Measurements from ENCODE around the gene GALNT11.
A peak's percentile ranks its signal among the peaks of the same experiment; 100 is the strongest.
"Not testable (repeated sequence)": the region's sequence is repeated elsewhere in the genome, so short reads cannot be mapped to it uniquely, and the experiment has no call there.

Gene GALNT11

GRCh38 chr7:152014722-152015121 is 10.8 kb upstream of the GALNT11 start:
- no peak overlapping the region for H3K27ac Mint-ChIP-seq
- H3K27me3 Mint-ChIP-seq (ENCODE audit: low read depth): no peaks in the 10 kb centered on the region
- no peaks in the 10 kb centered on the region for H3K4me1 Mint-ChIP-seq (ENCODE audit: low read depth)
- H3K4me3 Mint-ChIP-seq: no peak overlapping the region
- H3K36me3 Mint-ChIP-seq (ENCODE audit: low read depth): no peaks in the 10 kb centered on the region
- peaks cover 7% of the 10 kb centered on the region for H3K9me3 Mint-ChIP-seq

- H3K9me3 Mint-ChIP-seq: peaks cover 7% of the 10 kb centered on the region
- no peak overlapping the region for H3K27ac Mint-ChIP-seq
- no peak overlapping the region for H3K4me3 Mint-ChIP-seq
- H3K36me3 Mint-ChIP-seq (ENCODE audit: low read depth): no peaks in the 10 kb centered on the region
- H3K4me1 Mint-ChIP-seq (ENCODE audit: low read depth): no peaks in the 10 kb centered on the region
- H3K27me3 Mint-ChIP-seq (ENCODE audit: low read depth): peaks cover 4% of the 10 kb centered on the region
Measured at GRCh38 chr7:152015600-152015999, 9.9 kb upstream of the GALNT11 start.

- H3K27me3 Mint-ChIP-seq (ENCODE audit: low read depth): peaks cover 7% of the 10 kb centered on the region
- H3K27ac Mint-ChIP-seq: no peak overlapping the region
- no peak overlapping the region for H3K4me3 Mint-ChIP-seq
- H3K4me1 Mint-ChIP-seq (ENCODE audit: low read depth): no peaks in the 10 kb centered on the region
- H3K36me3 Mint-ChIP-seq (ENCODE audit: low read depth): no peaks in the 10 kb centered on the region
- H3K9me3 Mint-ChIP-seq: peaks cover 7% of the 10 kb centered on the region
Measured at GRCh38 chr7:152016947-152017346, 8.5 kb upstream of the GALNT11 start.

- H3K27ac Mint-ChIP-seq; H3K36me3 Mint-ChIP-seq (ENCODE audit: low read depth); H3K4me1 Mint-ChIP-seq (ENCODE audit: low read depth); H3K27me3 Mint-ChIP-seq (ENCODE audit: low read depth); H3K4me3 Mint-ChIP-seq; H3K9me3 Mint-ChIP-seq: not testable (repeated sequence)
Measured at GRCh38 chr7:152017683-152018082, 7.8 kb upstream of the GALNT11 start.

- not testable (repeated sequence) for H3K27ac Mint-ChIP-seq; H3K9me3 Mint-ChIP-seq; H3K4me3 Mint-ChIP-seq; H3K36me3 Mint-ChIP-seq (ENCODE audit: low read depth); H3K4me1 Mint-ChIP-seq (ENCODE audit: low read depth)
- H3K27me3 Mint-ChIP-seq (ENCODE audit: low read depth): peaks cover 18% of the 10 kb centered on the region
Measured at GRCh38 chr7:152021740-152022139, 3.7 kb upstream of the GALNT11 start.

GRCh38 chr7:152025937-152026890 is 740 bp downstream of the GALNT11 start:
- peaks cover 17% of the 10 kb centered on the region for H3K36me3 Mint-ChIP-seq (ENCODE audit: low read depth)
- H3K9me3 Mint-ChIP-seq: no peaks in the 10 kb centered on the region
- peak overlapping the region; percentile 50 for H3K27ac Mint-ChIP-seq
- peak overlapping the region; percentile 79 for H3K4me3 Mint-ChIP-seq
- H3K27me3 Mint-ChIP-seq (ENCODE audit: low read depth): peaks cover 11% of the 10 kb centered on the region
- H3K4me1 Mint-ChIP-seq (ENCODE audit: low read depth): peaks cover 32% of the 10 kb centered on the region

- peaks cover 17% of the 10 kb centered on the region for H3K36me3 Mint-ChIP-seq (ENCODE audit: low read depth)
- H3K4me1 Mint-ChIP-seq (ENCODE audit: low read depth): peaks cover 32% of the 10 kb centered on the region
- H3K27ac Mint-ChIP-seq, H3K9me3 Mint-ChIP-seq: not testable (repeated sequence)
- peaks cover 11% of the 10 kb centered on the region for H3K27me3 Mint-ChIP-seq (ENCODE audit: low read depth)
- peak overlapping the region; percentile 11 for H3K4me3 Mint-ChIP-seq
Measured at GRCh38 chr7:152027491-152028365, 2.3 kb downstream of the GALNT11 start.

- Mint-ChIP-seq H3K36me3 (ENCODE audit: low read depth) (peaks cover 17% of the 10 kb centered on the region), H3K4me1 (ENCODE audit: low read depth) (peaks cover 30% of the 10 kb centered on the region)
- not testable (repeated sequence) for H3K27me3 Mint-ChIP-seq (ENCODE audit: low read depth); H3K27ac Mint-ChIP-seq; H3K4me3 Mint-ChIP-seq; H3K9me3 Mint-ChIP-seq
Measured at GRCh38 chr7:152030059-152030458, 4.6 kb downstream of the GALNT11 start.

- H3K4me3 Mint-ChIP-seq: peak overlapping the region; percentile 6
- peaks cover 29% of the 10 kb centered on the region for H3K4me1 Mint-ChIP-seq (ENCODE audit: low read depth)
- peaks cover 17% of the 10 kb centered on the region for H3K36me3 Mint-ChIP-seq (ENCODE audit: low read depth)
- not testable (repeated sequence) for H3K9me3 Mint-ChIP-seq; H3K27me3 Mint-ChIP-seq (ENCODE audit: low read depth); H3K27ac Mint-ChIP-seq
Measured at GRCh38 chr7:152030639-152031038, 5.2 kb downstream of the GALNT11 start.

GRCh38 chr7:152035817-152036216 is 10.3 kb downstream of the GALNT11 start:
- H3K27ac Mint-ChIP-seq: no peak overlapping the region
- no peak overlapping the region for H3K4me3 Mint-ChIP-seq
- no peaks in the 10 kb centered on the region for H3K27me3 Mint-ChIP-seq (ENCODE audit: low read depth)
- peaks cover 2% of the 10 kb centered on the region for H3K4me1 Mint-ChIP-seq (ENCODE audit: low read depth)
- peaks cover 37% of the 10 kb centered on the region for H3K9me3 Mint-ChIP-seq
- peaks cover 18% of the 10 kb centered on the region for H3K36me3 Mint-ChIP-seq (ENCODE audit: low read depth)

GRCh38 chr7:152038410-152038809 is 12.9 kb downstream of the GALNT11 start:
- H3K4me1 Mint-ChIP-seq (ENCODE audit: low read depth); H3K27ac Mint-ChIP-seq; H3K27me3 Mint-ChIP-seq (ENCODE audit: low read depth); H3K4me3 Mint-ChIP-seq: not testable (repeated sequence)
- peaks cover 50% of the 10 kb centered on the region for H3K9me3 Mint-ChIP-seq
- peaks cover 18% of the 10 kb centered on the region for H3K36me3 Mint-ChIP-seq (ENCODE audit: low read depth)

GRCh38 chr7:152043086-152043485 is 17.6 kb downstream of the GALNT11 start:
- H3K27me3 Mint-ChIP-seq (ENCODE audit: low read depth); H3K4me3 Mint-ChIP-seq; H3K27ac Mint-ChIP-seq: not testable (repeated sequence)
- peaks cover 56% of the 10 kb centered on the region for H3K9me3 Mint-ChIP-seq
- H3K36me3 Mint-ChIP-seq (ENCODE audit: low read depth): peaks cover 11% of the 10 kb centered on the region
- H3K4me1 Mint-ChIP-seq (ENCODE audit: low read depth): peaks cover 11% of the 10 kb centered on the region

GRCh38 chr7:152044909-152045308 is 19.4 kb downstream of the GALNT11 start:
- H3K27ac Mint-ChIP-seq; H3K27me3 Mint-ChIP-seq (ENCODE audit: low read depth); H3K4me3 Mint-ChIP-seq: not testable (repeated sequence)
- peaks cover 11% of the 10 kb centered on the region for H3K36me3 Mint-ChIP-seq (ENCODE audit: low read depth)
- H3K9me3 Mint-ChIP-seq: peaks cover 49% of the 10 kb centered on the region
- peaks cover 11% of the 10 kb centered on the region for H3K4me1 Mint-ChIP-seq (ENCODE audit: low read depth)

GRCh38 chr7:152046531-152046930 is 21.1 kb downstream of the GALNT11 start:
- H3K9me3 Mint-ChIP-seq: peaks cover 44% of the 10 kb centered on the region
- H3K27ac Mint-ChIP-seq: no peak overlapping the region
- H3K4me3 Mint-ChIP-seq: no peak overlapping the region
- peaks cover 11% of the 10 kb centered on the region for H3K4me1 Mint-ChIP-seq (ENCODE audit: low read depth)
- no peaks in the 10 kb centered on the region for H3K27me3 Mint-ChIP-seq (ENCODE audit: low read depth)
- peaks cover 7% of the 10 kb centered on the region for H3K36me3 Mint-ChIP-seq (ENCODE audit: low read depth)

- Mint-ChIP-seq H3K27ac (no peak overlapping the region), H3K4me3 (no peak overlapping the region), H3K36me3 (ENCODE audit: low read depth) (peaks cover 7% of the 10 kb centered on the region), H3K27me3 (ENCODE audit: low read depth) (no peaks in the 10 kb centered on the region), H3K4me1 (ENCODE audit: low read depth) (peaks cover 11% of the 10 kb centered on the region), H3K9me3 (peaks cover 35% of the 10 kb centered on the region)
Measured at GRCh38 chr7:152048051-152048450, 22.6 kb downstream of the GALNT11 start.
